ENCODE data around the gene ESF1.
"Not testable (repeated sequence)": the region's sequence is repeated elsewhere in the genome, so short reads cannot be mapped to it uniquely, and the experiment has no call there.

ESF1 gene

GRCh38 chr20:13765299-13765698 lies 19.4 kb downstream of the ESF1 start:
- no peak overlapping the region for H3K4me3 ChIP-seq (ENCODE audit: low read depth, low read length)
- H3K27me3 ChIP-seq (ENCODE audit: insufficient read depth, low read length) = no peaks in the 10 kb centered on the region
- H2BK12ac ChIP-seq (ENCODE audit: low read length) = no peak overlapping the region
- H3K18ac ChIP-seq (ENCODE audit: low read length) = no peak overlapping the region
- H2AK5ac ChIP-seq (ENCODE audit: low read length) = no peak overlapping the region
- H3K4me1 ChIP-seq (ENCODE audit: control insufficient read depth in 1 of 2, insufficient read depth in 2 of 2, low read length in 2 of 2) = no peaks in the 10 kb centered on the region
- no peak overlapping the region for H2BK120ac ChIP-seq (ENCODE audit: insufficient read depth, low read length, poor library complexity)
- no peak overlapping the region for H3K14ac ChIP-seq (ENCODE audit: low read length)
- H4K91ac ChIP-seq (ENCODE audit: low read depth, low read length) = no peak overlapping the region
- H4K12ac ChIP-seq (ENCODE audit: low read depth, low read length) = no peak overlapping the region
- no peaks in the 10 kb centered on the region for H3K9me3 ChIP-seq (ENCODE audit: insufficient read depth, low read depth, low read length)
- H3K27ac ChIP-seq (ENCODE audit: low read depth, low read length) = no peak overlapping the region
- H3K4ac ChIP-seq (ENCODE audit: low read depth, low read length) = no peak overlapping the region
- no peak overlapping the region for H4K8ac ChIP-seq (ENCODE audit: low read depth, low read length)
- no peak for DNase-seq
- no peak overlapping the region for H2AFZ ChIP-seq (ENCODE audit: insufficient read depth, low read length, poor library complexity)
- H3K79me2 ChIP-seq (ENCODE audit: control insufficient read depth, insufficient read depth, low read length, poor library complexity) = no peaks in the 10 kb centered on the region
- peaks cover 17 to 20% of the 10 kb centered on the region in 2 experiments for H3K36me3 ChIP-seq (ENCODE audit: control insufficient read depth in 1 of 2, insufficient read depth in 2 of 2, low read length in 2 of 2)
- no peak overlapping the region for H3K9ac ChIP-seq (ENCODE audit: low read length)
- no peak overlapping the region for H3K23ac ChIP-seq (ENCODE audit: low read length)
- H3K79me1 ChIP-seq (ENCODE audit: low read length) = peaks cover 2% of the 10 kb centered on the region
- H3K4me2 ChIP-seq (ENCODE audit: low read length) = no peak overlapping the region
- no peak overlapping the region for H2BK5ac ChIP-seq (ENCODE audit: low read depth, low read length, poor library complexity)

- H3K27ac ChIP-seq (ENCODE audit: low read depth, low read length); H2BK120ac ChIP-seq (ENCODE audit: insufficient read depth, low read length, poor library complexity); H3K36me3 ChIP-seq (ENCODE audit: control insufficient read depth in 1 of 2, insufficient read depth in 2 of 2, low read length in 2 of 2); H3K9ac ChIP-seq (ENCODE audit: low read length); H3K27me3 ChIP-seq (ENCODE audit: insufficient read depth, low read length); DNase-seq; H3K4me3 ChIP-seq (ENCODE audit: low read depth, low read length); H2BK12ac ChIP-seq (ENCODE audit: low read length); H4K12ac ChIP-seq (ENCODE audit: low read depth, low read length); H3K79me2 ChIP-seq (ENCODE audit: control insufficient read depth, insufficient read depth, low read length, poor library complexity); H3K14ac ChIP-seq (ENCODE audit: low read length); H3K4ac ChIP-seq (ENCODE audit: low read depth, low read length); H2AK5ac ChIP-seq (ENCODE audit: low read length); H4K91ac ChIP-seq (ENCODE audit: low read depth, low read length); H2BK5ac ChIP-seq (ENCODE audit: low read depth, low read length, poor library complexity); H3K4me2 ChIP-seq (ENCODE audit: low read length); H2AFZ ChIP-seq (ENCODE audit: insufficient read depth, low read length, poor library complexity); H3K79me1 ChIP-seq (ENCODE audit: low read length); H3K4me1 ChIP-seq (ENCODE audit: control insufficient read depth in 1 of 2, insufficient read depth in 2 of 2, low read length in 2 of 2); H3K18ac ChIP-seq (ENCODE audit: low read length); H4K8ac ChIP-seq (ENCODE audit: low read depth, low read length); H3K23ac ChIP-seq (ENCODE audit: low read length); H3K9me3 ChIP-seq (ENCODE audit: insufficient read depth, low read depth, low read length): not testable (repeated sequence)
- WGBS (ENCODE audit: extremely low coverage, insufficient coverage, insufficient read length) = no CpG with 5 or more reads among the region's 33 CpGs
Observed at GRCh38 chr20:13760451-13760946, 24.2 kb downstream of the ESF1 start.

DNA sequence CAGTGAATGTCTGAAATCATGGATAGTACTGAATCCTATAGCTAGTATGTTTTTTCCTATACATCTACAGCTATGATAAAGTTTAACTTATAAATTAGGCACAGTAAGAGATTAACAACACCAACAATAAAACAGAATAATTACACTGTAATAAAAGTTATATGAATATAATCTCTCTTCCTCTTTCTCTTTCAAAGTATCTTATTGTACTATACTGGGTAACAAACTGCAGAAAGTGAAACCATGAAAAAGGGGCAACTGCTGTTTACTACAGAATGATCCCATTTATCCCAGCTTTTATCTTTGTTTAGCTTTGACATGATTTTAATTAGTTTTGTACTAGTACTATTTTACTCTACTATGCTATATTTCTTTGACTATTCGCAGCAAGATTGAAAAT lies 25.8 kb downstream of the ESF1 start:
- H3K14ac ChIP-seq (ENCODE audit: low read length) = no peak overlapping the region
- H3K4me3 ChIP-seq (ENCODE audit: low read depth, low read length) = no peak overlapping the region
- no peak overlapping the region for H2AFZ ChIP-seq (ENCODE audit: insufficient read depth, low read length, poor library complexity)
- DNase-seq = no peak
- no peaks in the 10 kb centered on the region for H3K79me2 ChIP-seq (ENCODE audit: control insufficient read depth, insufficient read depth, low read length, poor library complexity)
- H3K36me3 ChIP-seq (ENCODE audit: control insufficient read depth in 1 of 2, insufficient read depth in 2 of 2, low read length in 2 of 2) = peaks cover 3 to 6% of the 10 kb centered on the region in 2 experiments
- H4K12ac ChIP-seq (ENCODE audit: low read depth, low read length) = no peak overlapping the region
- no peak overlapping the region for H3K4ac ChIP-seq (ENCODE audit: low read depth, low read length)
- no peak overlapping the region for H4K8ac ChIP-seq (ENCODE audit: low read depth, low read length)
- H4K91ac ChIP-seq (ENCODE audit: low read depth, low read length) = no peak overlapping the region
- no peaks in the 10 kb centered on the region for H3K79me1 ChIP-seq (ENCODE audit: low read length)
- no peaks in the 10 kb centered on the region for H3K27me3 ChIP-seq (ENCODE audit: insufficient read depth, low read length)
- H2BK120ac ChIP-seq (ENCODE audit: insufficient read depth, low read length, poor library complexity) = no peak overlapping the region
- no peak overlapping the region for H3K23ac ChIP-seq (ENCODE audit: low read length)
- no peak overlapping the region for H3K4me2 ChIP-seq (ENCODE audit: low read length)
- H3K18ac ChIP-seq (ENCODE audit: low read length) = no peak overlapping the region
- H2BK12ac ChIP-seq (ENCODE audit: low read length) = no peak overlapping the region
- no peak overlapping the region for H2BK5ac ChIP-seq (ENCODE audit: low read depth, low read length, poor library complexity)
- no peak overlapping the region for H3K9ac ChIP-seq (ENCODE audit: low read length)
- no CpG with 5 or more reads among the region's 1 CpG for whole genome bisulfite sequencing (ENCODE audit: extremely low coverage, insufficient coverage, insufficient read length)
- no peaks in the 10 kb centered on the region for H3K4me1 ChIP-seq (ENCODE audit: control insufficient read depth in 1 of 2, insufficient read depth in 2 of 2, low read length in 2 of 2)
- no peak overlapping the region for H3K27ac ChIP-seq (ENCODE audit: low read depth, low read length)
- H3K9me3 ChIP-seq (ENCODE audit: insufficient read depth, low read depth, low read length) = no peaks in the 10 kb centered on the region
- no peak overlapping the region for H2AK5ac ChIP-seq (ENCODE audit: low read length)

GRCh38 chr20:13756551-13756950 lies 28.2 kb downstream of the ESF1 start:
- no peak overlapping the region for H2AFZ ChIP-seq (ENCODE audit: insufficient read depth, low read length, poor library complexity)
- H2AK5ac ChIP-seq (ENCODE audit: low read length) = no peak overlapping the region
- no peak overlapping the region for H3K18ac ChIP-seq (ENCODE audit: low read length)
- no peak overlapping the region for H3K23ac ChIP-seq (ENCODE audit: low read length)
- no peaks in the 10 kb centered on the region for H3K9me3 ChIP-seq (ENCODE audit: insufficient read depth, low read depth, low read length)
- H4K12ac ChIP-seq (ENCODE audit: low read depth, low read length) = no peak overlapping the region
- no peak overlapping the region for H3K9ac ChIP-seq (ENCODE audit: low read length)
- H3K14ac ChIP-seq (ENCODE audit: low read length) = no peak overlapping the region
- no peak overlapping the region for H2BK120ac ChIP-seq (ENCODE audit: insufficient read depth, low read length, poor library complexity)
- no peak overlapping the region for H2BK12ac ChIP-seq (ENCODE audit: low read length)
- peaks cover 3 to 6% of the 10 kb centered on the region in 2 experiments for H3K36me3 ChIP-seq (ENCODE audit: control insufficient read depth in 1 of 2, insufficient read depth in 2 of 2, low read length in 2 of 2)
- H3K79me1 ChIP-seq (ENCODE audit: low read length) = no peaks in the 10 kb centered on the region
- no peak overlapping the region for H2BK5ac ChIP-seq (ENCODE audit: low read depth, low read length, poor library complexity)
- H3K4me3 ChIP-seq (ENCODE audit: low read depth, low read length) = no peak overlapping the region
- no peak overlapping the region for H4K8ac ChIP-seq (ENCODE audit: low read depth, low read length)
- H3K4ac ChIP-seq (ENCODE audit: low read depth, low read length) = no peak overlapping the region
- H3K79me2 ChIP-seq (ENCODE audit: control insufficient read depth, insufficient read depth, low read length, poor library complexity) = no peaks in the 10 kb centered on the region
- no peak overlapping the region for H3K4me2 ChIP-seq (ENCODE audit: low read length)
- H3K27me3 ChIP-seq (ENCODE audit: insufficient read depth, low read length) = no peaks in the 10 kb centered on the region
- no peak overlapping the region for H4K91ac ChIP-seq (ENCODE audit: low read depth, low read length)
- H3K4me1 ChIP-seq (ENCODE audit: control insufficient read depth in 1 of 2, insufficient read depth in 2 of 2, low read length in 2 of 2) = no peaks in the 10 kb centered on the region
- WGBS (ENCODE audit: extremely low coverage, insufficient coverage, insufficient read length) = no CpG with 5 or more reads among the region's 1 CpG
- DNase-seq = no peak
- H3K27ac ChIP-seq (ENCODE audit: low read depth, low read length) = no peak overlapping the region

Data from trophoblast cell (in vitro differentiated cells and primary cell).